ENCODE results near the gene DNER. TPM values are rescaled to one million over a fixed set of nuclear protein-coding genes. Genes with fewer than 3 reads are reported as not detected.

The DNER gene
- total RNA-seq, 1 donor from 2014 or later, result not detected

GRCh38 chr2:229437467-229437866 is 276.9 kb downstream of the DNER start:
- DNase-seq (no peak), ATAC-seq (ENCODE audit: low read depth) (no peak)
- H3K27me3 Mint-ChIP-seq, result peaks cover 2% of the 10 kb centered on the region
- TF ChIP-seq, protein P1, sequence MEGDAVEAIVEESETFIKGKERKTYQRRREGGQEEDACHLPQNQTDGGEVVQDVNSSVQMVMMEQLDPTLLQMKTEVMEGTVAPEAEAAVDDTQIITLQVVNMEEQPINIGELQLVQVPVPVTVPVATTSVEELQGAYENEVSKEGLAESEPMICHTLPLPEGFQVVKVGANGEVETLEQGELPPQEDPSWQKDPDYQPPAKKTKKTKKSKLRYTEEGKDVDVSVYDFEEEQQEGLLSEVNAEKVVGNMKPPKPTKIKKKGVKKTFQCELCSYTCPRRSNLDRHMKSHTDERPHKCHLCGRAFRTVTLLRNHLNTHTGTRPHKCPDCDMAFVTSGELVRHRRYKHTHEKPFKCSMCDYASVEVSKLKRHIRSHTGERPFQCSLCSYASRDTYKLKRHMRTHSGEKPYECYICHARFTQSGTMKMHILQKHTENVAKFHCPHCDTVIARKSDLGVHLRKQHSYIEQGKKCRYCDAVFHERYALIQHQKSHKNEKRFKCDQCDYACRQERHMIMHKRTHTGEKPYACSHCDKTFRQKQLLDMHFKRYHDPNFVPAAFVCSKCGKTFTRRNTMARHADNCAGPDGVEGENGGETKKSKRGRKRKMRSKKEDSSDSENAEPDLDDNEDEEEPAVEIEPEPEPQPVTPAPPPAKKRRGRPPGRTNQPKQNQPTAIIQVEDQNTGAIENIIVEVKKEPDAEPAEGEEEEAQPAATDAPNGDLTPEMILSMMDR (IDR thresholded peaks at IDR 0.05), result no peak
- H3K9me3 Mint-ChIP-seq, result peaks cover 6% of the 10 kb centered on the region
- intact Hi-C loops (cut with micrococcal nuclease), result loop anchor here (10.0 kb wide), 1 partner anchor 147 kb away; no protein-coding TSS in a partner anchor
- ChIA-PET CTCF (no interaction called here), POLR2A (no interaction called here)
- no peaks in the 10 kb centered on the region for H3K4me1 Mint-ChIP-seq
- no peak overlapping the region for H3K27ac Mint-ChIP-seq
- no peak overlapping the region for H3K4me3 Mint-ChIP-seq
- H3K36me3 Mint-ChIP-seq (ENCODE audit: low read depth), result no peaks in the 10 kb centered on the region

DNA sequence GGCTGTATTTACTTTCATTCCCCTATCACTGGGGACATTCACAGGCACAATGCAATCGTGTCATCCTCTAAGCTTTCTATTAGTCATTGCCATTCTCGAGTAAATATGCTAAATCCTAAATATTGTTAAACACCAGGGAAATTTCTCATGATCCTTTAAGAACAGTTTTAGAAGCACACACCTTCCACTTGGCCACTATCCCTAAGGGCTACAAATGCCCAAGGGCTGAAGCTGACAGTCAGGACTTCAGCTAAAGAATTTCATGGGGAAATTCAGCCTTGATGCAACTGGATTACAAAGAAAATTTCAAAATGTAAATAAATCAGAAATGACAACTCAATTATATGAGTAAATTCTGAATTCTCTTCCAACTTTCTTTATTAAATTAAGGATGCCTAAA is 280.2 kb downstream of the DNER start:
- ChIA-PET POLR2A (no interaction called here), CTCF (no interaction called here)
- TF ChIP-seq, protein P1 (IDR thresholded peaks at IDR 0.05), result no peak

DNA sequence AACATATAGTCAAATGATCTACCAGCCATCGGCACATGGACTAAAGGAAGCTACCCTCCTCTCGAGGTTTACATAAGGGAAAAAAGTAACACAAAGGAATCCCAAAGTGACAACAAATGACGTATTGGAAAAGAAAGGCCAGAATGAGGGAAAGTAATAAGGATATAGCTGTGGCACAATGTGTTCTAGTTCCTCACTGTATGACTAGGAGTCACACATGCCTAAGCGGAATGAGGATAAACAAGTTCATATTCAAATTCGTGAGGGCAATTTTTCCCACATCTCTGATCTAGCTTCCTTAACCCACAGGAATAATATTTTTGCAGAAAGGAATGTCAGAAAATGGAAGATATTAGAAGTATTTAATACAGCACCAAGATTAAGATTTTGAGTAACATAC is 281.0 kb downstream of the DNER start:
- intact Hi-C loops (cut with micrococcal nuclease), result loop anchor here (5.0 to 10.0 kb wide), 2 partner anchors 151 to 284 kb away; no protein-coding TSS in a partner anchor
- H3K4me3 Mint-ChIP-seq, result no peak overlapping the region

More for the DNA sequence above, 280.2 kb downstream of the DNER start:
- no peak overlapping the region for H3K27ac Mint-ChIP-seq
- DNase-seq (no peak), ATAC-seq (ENCODE audit: low read depth) (no peak)
- no peaks in the 10 kb centered on the region for H3K36me3 Mint-ChIP-seq (ENCODE audit: low read depth)
- intact Hi-C loops (cut with micrococcal nuclease), result loop anchor here (5.0 to 10.0 kb wide), 2 partner anchors 151 to 283 kb away; no protein-coding TSS in a partner anchor
- H3K4me3 Mint-ChIP-seq, result no peak overlapping the region
- H3K9me3 Mint-ChIP-seq, result peaks cover 6% of the 10 kb centered on the region
- peaks cover 2% of the 10 kb centered on the region for H3K27me3 Mint-ChIP-seq
- no peaks in the 10 kb centered on the region for H3K4me1 Mint-ChIP-seq

DNA sequence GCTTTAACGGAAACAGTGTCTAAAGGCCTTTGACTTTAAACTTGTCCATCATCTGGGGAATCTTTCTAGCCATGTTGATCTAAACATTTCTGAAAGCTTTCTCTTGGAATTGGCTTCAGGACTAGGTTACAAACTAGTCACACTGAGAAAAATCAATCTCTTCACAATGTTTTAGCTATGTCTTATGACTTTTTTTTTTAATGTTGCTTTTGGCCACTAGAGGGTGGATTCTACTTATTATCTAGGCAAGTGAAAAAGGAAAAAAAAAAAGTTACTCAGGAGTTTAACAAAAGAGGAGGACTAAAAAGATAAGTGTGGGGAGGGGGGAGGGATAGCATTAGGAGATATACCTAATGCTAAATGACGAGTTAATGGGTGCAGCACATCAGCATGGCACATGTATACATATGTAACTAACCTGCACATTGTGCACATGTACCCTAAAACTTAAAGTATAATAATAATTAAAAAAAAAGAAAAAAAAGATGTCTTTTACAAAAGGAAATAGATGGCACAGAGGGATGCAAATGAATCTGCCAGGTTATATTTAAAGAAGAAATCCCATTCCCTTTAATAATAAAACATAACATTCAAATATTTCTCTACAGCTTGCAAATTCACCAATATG is 282.9 kb downstream of the DNER start:
- POLR2A ChIA-PET, result no interaction called here
- no peaks in the 10 kb centered on the region for H3K36me3 Mint-ChIP-seq (ENCODE audit: low read depth)
- ATAC-seq (ENCODE audit: low read depth) (no peak), DNase-seq (no peak)
- peaks cover 6% of the 10 kb centered on the region for H3K9me3 Mint-ChIP-seq
- TF ChIP-seq, protein P1 (IDR thresholded peaks at IDR 0.05), result no peak
- H3K27me3 Mint-ChIP-seq, result no peaks in the 10 kb centered on the region
- intact Hi-C loops (cut with micrococcal nuclease), result loop anchor here (5.0 to 10.0 kb wide), 2 partner anchors 153 to 286 kb away; no protein-coding TSS in a partner anchor
- no peaks in the 10 kb centered on the region for H3K4me1 Mint-ChIP-seq
- CTCF ChIA-PET, result no interaction called here
- H3K4me3 Mint-ChIP-seq, result no peak overlapping the region
- H3K27ac Mint-ChIP-seq, result no peak overlapping the region

More for the DNA sequence above, 281.0 kb downstream of the DNER start:
- Mint-ChIP-seq H3K4me1 (no peaks in the 10 kb centered on the region), H3K9me3 (peaks cover 6% of the 10 kb centered on the region), H3K27ac (no peak overlapping the region), H3K36me3 (ENCODE audit: low read depth) (no peaks in the 10 kb centered on the region), H3K27me3 (peaks cover 2% of the 10 kb centered on the region)
- CTCF ChIA-PET, result no interaction called here
- DNase-seq (no peak), ATAC-seq (ENCODE audit: low read depth) (no peak)
- POLR2A ChIA-PET, result no interaction called here
- TF ChIP-seq, protein P1 (IDR thresholded peaks at IDR 0.05), result no peak

GRCh38 chr2:229429589-229429988 is 284.8 kb downstream of the DNER start:
- ChIA-PET POLR2A (no interaction called here), CTCF (no interaction called here)
- intact Hi-C loops (cut with micrococcal nuclease), result no loop called here
- Mint-ChIP-seq H3K27me3 (no peaks in the 10 kb centered on the region), H3K36me3 (ENCODE audit: low read depth) (no peaks in the 10 kb centered on the region), H3K4me3 (no peak overlapping the region), H3K4me1 (no peaks in the 10 kb centered on the region), H3K9me3 (no peaks in the 10 kb centered on the region), H3K27ac (no peak overlapping the region)
- DNase-seq, result no peak
- TF ChIP-seq, protein P1 (IDR thresholded peaks at IDR 0.05), result no peak
- ATAC-seq (ENCODE audit: low read depth), result no peak
